Measurements from ENCODE around the gene ALDH3A1.
A peak's percentile ranks its signal among the peaks of the same experiment; 100 is the strongest.

Gene ALDH3A1

GRCh38 chr17:19740933-19741332 lies 7.2 kb downstream of the ALDH3A1 start:
- DNase-seq = no peak

- DNase-seq = no peak
These were observed 8.6 kb downstream of the ALDH3A1 start for GRCh38 chr17:19739241-19740201.

- no peak for DNase-seq
These were observed 9.3 kb downstream of the ALDH3A1 start for GRCh38 chr17:19738757-19739156.

- no peak for DNase-seq
These were observed 10.0 kb downstream of the ALDH3A1 start for GRCh38 chr17:19738073-19738449.

- DNase-seq = no peak
These were observed 10.6 kb downstream of the ALDH3A1 start for GRCh38 chr17:19737305-19738072.

- DNase-seq = no peak
These were observed 12.0 kb downstream of the ALDH3A1 start for GRCh38 chr17:19736071-19736470.

- DNase-seq = no peak
These were observed 14.1 kb downstream of the ALDH3A1 start for GRCh38 chr17:19733953-19734526.

GRCh38 chr17:19731626-19732025 lies 16.5 kb downstream of the ALDH3A1 start:
- no peak for DNase-seq

GRCh38 chr17:19730843-19731242 lies 17.3 kb downstream of the ALDH3A1 start:
- no peak for DNase-seq

- no peak for DNase-seq
These were observed 18.2 kb downstream of the ALDH3A1 start for GRCh38 chr17:19729900-19730299.

GRCh38 chr17:19728084-19728495 lies 20.0 kb downstream of the ALDH3A1 start:
- DNase-seq = no peak

GRCh38 chr17:19727501-19728078 lies 20.5 kb downstream of the ALDH3A1 start:
- DNase-seq = no peak

- DNase-seq = no peak
These were observed 21.3 kb downstream of the ALDH3A1 start for GRCh38 chr17:19726631-19727376.

GRCh38 chr17:19725486-19725885 lies 22.6 kb downstream of the ALDH3A1 start:
- DNase-seq = peak in 1 of 2 donors; percentile 37

- DNase-seq = peak; percentile 48 to 81
These were observed 23.3 kb downstream of the ALDH3A1 start for GRCh38 chr17:19724501-19725420.

- no peak for DNase-seq
These were observed 24.1 kb downstream of the ALDH3A1 start for GRCh38 chr17:19723964-19724363.

- DNase-seq = no peak
These were observed 27.3 kb downstream of the ALDH3A1 start for GRCh38 chr17:19720631-19721426.

GRCh38 chr17:19720210-19720475 lies 28.0 kb downstream of the ALDH3A1 start:
- no peak for DNase-seq

- no peak for DNase-seq
These were observed 28.5 kb downstream of the ALDH3A1 start for GRCh38 chr17:19719355-19720209.
